ENCODE measurements around the gene ZBTB7C. TPM values are rescaled to one million over a fixed set of nuclear protein-coding genes. Genes with fewer than 3 reads are reported as not detected.

The ZBTB7C gene
- total RNA-seq, 1 experiment from 2014 or later = 0.33 TPM

- peaks cover 59% of the 10 kb centered on the region for H3K27me3 Mint-ChIP-seq (ENCODE audit: low read depth)
- H3K27ac Mint-ChIP-seq = no peak overlapping the region
- WGBS (ENCODE audit: extremely low coverage, insufficient read length, low lambda C conversion rate) = no CpG with 5 or more reads among the region's 9 CpGs
Observed at GRCh38 chr18:48428475-48429177, 19.4 kb upstream of the ZBTB7C start.

More at GRCh38 chr18:48428475-48429177, 19.4 kb upstream of the ZBTB7C start:
- no peak overlapping the region for H2BK15ac ChIP-seq (ENCODE audit: low read depth, low read length)
- H3K4ac ChIP-seq (ENCODE audit: low read depth, low read length) = no peak overlapping the region
- H4K8ac ChIP-seq (replicated peaks; ENCODE audit: insufficient read length, low read depth, low read length) = no peak overlapping the region
- TF ChIP-seq, protein P1, sequence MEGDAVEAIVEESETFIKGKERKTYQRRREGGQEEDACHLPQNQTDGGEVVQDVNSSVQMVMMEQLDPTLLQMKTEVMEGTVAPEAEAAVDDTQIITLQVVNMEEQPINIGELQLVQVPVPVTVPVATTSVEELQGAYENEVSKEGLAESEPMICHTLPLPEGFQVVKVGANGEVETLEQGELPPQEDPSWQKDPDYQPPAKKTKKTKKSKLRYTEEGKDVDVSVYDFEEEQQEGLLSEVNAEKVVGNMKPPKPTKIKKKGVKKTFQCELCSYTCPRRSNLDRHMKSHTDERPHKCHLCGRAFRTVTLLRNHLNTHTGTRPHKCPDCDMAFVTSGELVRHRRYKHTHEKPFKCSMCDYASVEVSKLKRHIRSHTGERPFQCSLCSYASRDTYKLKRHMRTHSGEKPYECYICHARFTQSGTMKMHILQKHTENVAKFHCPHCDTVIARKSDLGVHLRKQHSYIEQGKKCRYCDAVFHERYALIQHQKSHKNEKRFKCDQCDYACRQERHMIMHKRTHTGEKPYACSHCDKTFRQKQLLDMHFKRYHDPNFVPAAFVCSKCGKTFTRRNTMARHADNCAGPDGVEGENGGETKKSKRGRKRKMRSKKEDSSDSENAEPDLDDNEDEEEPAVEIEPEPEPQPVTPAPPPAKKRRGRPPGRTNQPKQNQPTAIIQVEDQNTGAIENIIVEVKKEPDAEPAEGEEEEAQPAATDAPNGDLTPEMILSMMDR (conservative IDR thresholded peaks at IDR 0.05) = no peak
- no peak overlapping the region for H3K18ac ChIP-seq (ENCODE audit: insufficient read length, low read depth, low read length)
- no peak overlapping the region for H3K14ac ChIP-seq (ENCODE audit: insufficient read depth, low read length)
- no peaks in the 10 kb centered on the region; the same call in 1 of the 2 replicates for H3K27me3 ChIP-seq (ENCODE audit: insufficient read depth, low read length)
- Mint-ChIP-seq H3K36me3 (ENCODE audit: insufficient read depth in 1 of 3, low read depth in 3 of 3) (no peaks in the 10 kb centered on the region), H3K9me3 (no peaks in the 10 kb centered on the region; a peak in 1 of 5 replicates), H3K4me1 (peaks cover 3 to 4% of the 10 kb centered on the region in 2 experiments; a peak in 2 of 4 replicates), H3K4me3 (no peak overlapping the region)
- no peak overlapping the region for H3T11ph ChIP-seq (ENCODE audit: low read length)
- H3K56ac ChIP-seq (ENCODE audit: insufficient read length, low read depth, low read length) = no peak overlapping the region
- no peak overlapping the region for H2BK120ac ChIP-seq (ENCODE audit: low read depth, low read length, poor library complexity, severe bottlenecking)
- no peak overlapping the region for H3K4me2 ChIP-seq (ENCODE audit: insufficient read depth, insufficient read length, low read length)
- no peaks in the 10 kb centered on the region for H3K79me1 ChIP-seq (ENCODE audit: insufficient read depth, low read depth, low read length, poor library complexity, severe bottlenecking)
- H3K79me2 ChIP-seq (ENCODE audit: insufficient read depth, low read length) = no peaks in the 10 kb centered on the region
- H3K23ac ChIP-seq (ENCODE audit: insufficient read length, low read depth, low read length) = no peak overlapping the region
- H2BK12ac ChIP-seq (ENCODE audit: insufficient read length, low read depth, low read length) = no peak overlapping the region
- no peak overlapping the region for H2AFZ ChIP-seq (ENCODE audit: low read length)
- H2BK20ac ChIP-seq (ENCODE audit: low read depth, low read length, poor library complexity, severe bottlenecking) = no peak overlapping the region
- DNase-seq = no peak
- no peak overlapping the region for H4K91ac ChIP-seq (ENCODE audit: insufficient read length, low read depth, low read length)
- no peaks in the 10 kb centered on the region for H4K20me1 ChIP-seq (ENCODE audit: control insufficient read depth, insufficient read depth, insufficient read length)
- H2AK5ac ChIP-seq (ENCODE audit: insufficient read length, low read length) = no peak overlapping the region
- no peak overlapping the region for H3K27ac ChIP-seq (ENCODE audit: insufficient read length, low read depth, low read length)
- no peak overlapping the region for H4K5ac ChIP-seq (ENCODE audit: insufficient read length, low read depth, low read length)
- H3K4me1 ChIP-seq (ENCODE audit: insufficient read depth, low read length) = no peaks in the 10 kb centered on the region
- no peak overlapping the region for H3K9ac ChIP-seq (ENCODE audit: extremely low read depth, insufficient read length, low read length)
- no peak overlapping the region for H2BK5ac ChIP-seq (ENCODE audit: insufficient read length, low read length)
- no peaks in the 10 kb centered on the region for H3K9me3 ChIP-seq (ENCODE audit: control insufficient read depth, low read depth, low read length)
- H3K23me2 ChIP-seq (ENCODE audit: insufficient read length, low read depth, low read length, poor library complexity, severe bottlenecking) = no peaks in the 10 kb centered on the region

Measured in H9 (cell line).